NAMALWA (cell line): ENCODE data around the gene AKR7A2.
"Not testable (repeated sequence)": the region's sequence is repeated elsewhere in the genome, so short reads cannot be mapped to it uniquely, and the experiment has no call there.

Experiments used
- DNase-seq: peaks from one replicate; pipeline ENCODE4 v3.0.0-alpha.2; 2015; ENCODE audit warnings: low spot score

The AKR7A2 gene

DNA sequence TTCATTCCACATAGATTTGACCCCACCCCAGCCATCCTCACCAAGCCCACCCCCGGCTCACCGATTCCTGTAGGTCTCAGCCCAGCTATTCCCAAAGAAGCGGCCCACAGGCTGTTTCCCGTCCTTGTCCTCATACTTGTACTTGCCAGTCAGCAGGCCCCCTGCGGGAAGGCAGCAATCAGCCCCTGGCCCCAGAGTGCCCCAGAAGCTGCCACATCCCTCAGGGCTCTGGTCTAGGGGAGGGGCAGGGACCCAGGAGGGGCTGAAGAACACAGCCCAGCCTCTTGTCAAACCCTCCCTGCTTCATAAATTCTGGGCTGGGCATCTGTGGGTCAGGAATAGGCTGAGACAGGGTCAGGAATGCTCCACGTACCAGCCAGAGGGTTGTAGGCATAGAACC, 5.0 kb downstream of the AKR7A2 start:
- DNase-seq = no peak

GRCh38 chr1:19305880-19306279, 6.1 kb downstream of the AKR7A2 start:
- no peak for DNase-seq

DNA sequence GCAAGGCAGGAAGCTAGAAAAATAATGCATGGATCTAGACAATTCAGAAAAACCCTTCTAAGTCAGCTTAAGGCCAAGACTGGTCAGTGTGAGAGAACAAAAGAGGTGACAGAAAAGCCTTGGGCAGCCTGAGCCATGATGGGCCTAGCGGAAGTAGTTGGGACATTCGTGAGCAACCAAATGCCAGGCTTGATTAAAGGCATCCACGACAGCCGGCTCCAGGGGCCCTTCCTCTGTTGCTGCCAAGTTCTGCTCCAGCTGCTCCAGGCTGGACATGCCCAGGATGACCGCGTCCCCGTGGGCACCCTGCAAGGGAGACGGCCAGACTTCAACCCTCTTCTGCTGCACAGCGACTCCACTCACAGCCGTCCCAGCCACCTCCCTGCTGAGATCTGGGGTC, 7.9 kb downstream of the AKR7A2 start:
- not testable (repeated sequence) for DNase-seq

DNA sequence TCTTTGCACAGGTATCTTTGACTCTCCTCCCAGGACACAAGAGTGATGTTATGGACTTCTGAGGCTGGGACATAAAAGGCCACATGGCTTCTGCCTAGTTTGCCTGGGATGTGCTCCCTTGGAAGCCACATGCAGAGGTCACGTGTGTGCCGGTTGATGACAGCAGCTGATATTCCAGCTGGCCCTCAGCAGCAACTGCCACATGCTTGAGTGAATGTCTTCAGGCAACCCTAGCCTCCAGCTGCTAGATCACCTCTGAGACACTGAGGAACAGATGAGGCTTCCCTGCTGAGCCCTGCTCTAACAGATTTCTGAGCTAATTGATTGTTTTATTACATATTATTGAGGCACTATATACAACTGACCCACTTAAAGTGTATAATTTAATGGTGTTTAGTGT, 11.7 kb downstream of the AKR7A2 start:
- peak; percentile 28 for DNase-seq

DNA sequence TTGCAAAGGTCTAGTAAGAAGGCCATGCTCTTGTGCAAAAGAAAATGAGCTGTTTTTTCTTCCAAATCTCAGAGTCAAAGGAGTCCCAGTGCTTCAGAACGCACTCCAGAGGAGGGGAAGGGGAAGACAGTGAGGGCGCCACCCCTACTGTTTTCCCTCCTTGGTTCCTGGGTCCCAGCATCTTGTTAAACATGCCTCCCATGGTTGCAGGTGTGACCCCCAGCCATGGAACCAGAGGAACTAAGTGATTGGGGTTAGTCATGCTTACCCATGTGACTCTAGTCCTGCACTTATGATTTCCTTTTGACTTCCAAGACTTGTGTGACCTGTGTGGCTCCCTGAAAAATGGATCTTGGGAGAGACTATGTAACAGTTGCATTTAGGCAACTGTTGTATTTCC, 17.3 kb downstream of the AKR7A2 start:
- DNase-seq = peak; percentile 1

DNA sequence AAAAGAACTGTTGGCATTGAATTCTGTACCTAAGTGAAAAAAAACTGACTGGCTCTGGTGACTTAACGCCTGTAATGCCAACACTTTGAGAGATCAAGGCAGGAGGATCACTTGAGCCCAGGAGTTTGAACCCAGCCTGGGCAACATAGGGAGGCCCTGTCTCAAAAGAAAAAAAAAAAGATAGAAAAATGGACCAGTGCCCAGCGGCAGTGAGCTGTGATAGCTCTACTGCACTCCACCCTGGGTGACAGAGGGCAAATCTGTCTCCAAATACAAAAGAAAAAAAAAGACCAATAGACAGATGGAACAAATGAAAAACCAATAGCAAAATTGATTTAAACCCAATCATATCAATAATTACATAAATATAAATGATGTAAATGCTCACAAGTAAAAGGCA, 22.7 kb downstream of the AKR7A2 start:
- no peak for DNase-seq

DNA sequence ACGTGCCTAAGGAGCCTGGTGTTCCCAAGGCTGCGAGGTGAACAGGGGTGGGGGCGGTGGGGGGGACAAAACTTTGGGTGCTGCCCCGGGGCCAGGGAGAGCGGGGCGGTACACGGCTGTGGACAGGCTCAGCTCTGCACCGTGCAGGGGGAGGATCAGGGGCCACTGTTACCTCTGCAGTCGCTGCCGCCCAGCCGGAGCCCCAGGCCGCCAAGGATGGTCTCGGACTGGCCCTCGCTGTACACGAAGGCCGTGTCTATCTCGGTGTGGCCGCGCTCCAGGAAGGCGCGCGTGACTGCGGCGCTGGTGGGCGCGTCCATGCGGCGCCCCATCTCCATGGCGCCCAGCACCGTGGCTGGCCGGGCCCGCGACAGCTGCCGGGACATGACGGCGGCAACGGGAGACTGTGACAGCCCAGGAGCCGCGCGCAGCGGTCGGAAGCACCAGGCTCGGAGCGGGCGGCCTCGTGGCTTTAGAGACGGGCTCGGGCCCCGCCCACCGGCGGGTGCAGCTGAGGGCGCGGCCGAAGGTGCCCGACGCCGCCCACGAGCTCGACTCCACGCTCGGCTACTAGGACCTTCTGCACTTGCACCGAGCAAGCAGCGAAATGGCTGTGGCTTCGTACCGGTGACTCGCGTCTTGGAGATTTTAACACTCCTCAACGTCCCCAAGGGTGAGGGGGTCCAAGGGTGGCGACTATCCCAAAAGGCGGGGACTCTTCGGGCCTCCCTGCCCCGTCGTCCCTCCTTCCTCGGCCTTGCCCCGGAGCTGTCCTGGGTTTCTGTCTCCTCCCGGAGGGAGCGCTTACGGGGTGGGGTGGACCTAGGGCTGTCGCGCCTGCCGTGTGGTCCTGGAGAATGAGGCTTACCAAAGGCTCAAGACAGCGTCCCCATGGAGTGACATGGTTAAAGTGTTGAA, 23.4 kb downstream of the AKR7A2 start, which contains the start of gene AKR7A3:
Gene AKR7A3 (minus strand): TSS at position 447 of the 918 bp plus-strand sequence. CDS start 61 bp downstream, at position 386.
- peak; percentile 0 for DNase-seq

GRCh38 chr1:19287436-19288185, 24.3 kb downstream of the AKR7A2 start:
- DNase-seq = peak; percentile 0

GRCh38 chr1:19285807-19286206, 26.1 kb downstream of the AKR7A2 start:
- DNase-seq = not testable (repeated sequence)

DNA sequence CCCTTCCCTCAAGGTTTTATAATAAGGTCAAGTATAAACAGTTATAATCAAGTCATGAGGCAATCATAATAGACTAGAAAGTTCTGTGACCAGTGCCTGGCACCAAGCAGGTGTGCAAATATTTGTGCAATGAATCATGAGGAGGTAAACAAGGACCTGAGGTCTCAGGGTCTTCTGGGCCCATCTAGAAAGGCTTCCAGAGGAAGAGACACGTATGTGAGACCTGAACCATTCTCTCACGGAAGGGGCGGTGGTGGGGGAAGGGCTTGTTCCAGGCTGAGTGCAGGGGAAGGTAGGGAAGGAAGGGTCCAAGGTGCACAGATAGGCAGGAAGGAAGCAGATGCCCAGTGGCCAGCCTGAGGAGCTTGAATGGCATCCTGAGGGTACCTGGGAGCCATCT, 26.6 kb downstream of the AKR7A2 start:
- DNase-seq = not testable (repeated sequence)

GRCh38 chr1:19284881-19285280, 27.1 kb downstream of the AKR7A2 start:
- DNase-seq = no peak

GRCh38 chr1:19283891-19284290, 28.1 kb downstream of the AKR7A2 start:
- DNase-seq = no peak

DNA sequence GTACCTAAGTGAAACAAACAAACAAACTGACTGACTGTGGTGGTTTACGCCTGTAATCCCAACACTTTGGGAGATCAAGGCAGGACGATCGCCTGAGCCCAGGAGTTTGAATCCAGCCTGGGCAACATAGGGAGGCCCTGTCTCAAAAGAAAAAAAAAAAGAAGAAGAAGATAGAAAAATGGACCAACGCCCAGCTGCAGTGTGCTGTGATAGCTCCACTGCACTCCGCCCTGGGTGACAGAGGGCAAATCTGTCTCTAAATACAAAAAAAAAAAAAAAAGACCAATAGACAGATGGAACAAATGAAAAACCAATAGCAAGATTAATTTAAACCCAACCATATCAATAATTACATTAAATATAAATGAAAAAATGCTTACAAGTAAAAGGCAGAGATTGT, 37.3 kb downstream of the AKR7A2 start:
- no peak for DNase-seq

DNA sequence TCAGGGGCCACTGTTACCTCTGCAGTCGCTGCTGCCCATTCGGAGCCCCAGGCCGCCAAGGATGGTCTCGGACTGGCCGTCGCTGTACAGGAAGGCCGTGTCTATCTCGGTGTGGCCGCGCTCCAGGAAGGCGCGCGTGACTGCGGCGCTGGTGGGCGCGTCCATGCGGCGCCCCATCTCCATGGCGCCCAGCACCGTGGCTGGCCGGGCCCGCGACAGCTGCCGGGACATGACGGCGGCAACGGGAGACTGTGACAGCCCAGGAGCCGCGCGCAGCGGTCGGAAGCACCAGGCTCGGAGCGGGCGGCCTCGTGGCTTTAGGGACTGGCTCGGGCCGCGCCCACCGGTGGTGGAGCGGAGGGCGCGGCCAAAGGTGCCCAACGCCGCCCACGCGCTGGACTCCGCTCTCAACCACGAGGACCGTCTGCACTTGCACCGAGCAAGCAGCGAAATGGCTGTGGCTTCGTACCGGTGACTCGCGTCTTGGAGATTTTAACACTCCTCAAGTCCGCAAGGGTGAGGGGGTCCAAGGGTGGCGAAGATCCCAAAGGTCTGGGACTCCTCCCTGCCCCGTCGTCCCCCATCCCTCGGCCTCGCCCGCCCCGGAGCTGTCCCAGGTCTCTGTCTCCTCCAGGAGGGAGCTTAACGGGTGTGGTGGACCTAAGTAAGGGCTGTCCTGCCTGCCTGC, 38.0 kb downstream of the AKR7A2 start:
- not testable (repeated sequence) for DNase-seq

DNA sequence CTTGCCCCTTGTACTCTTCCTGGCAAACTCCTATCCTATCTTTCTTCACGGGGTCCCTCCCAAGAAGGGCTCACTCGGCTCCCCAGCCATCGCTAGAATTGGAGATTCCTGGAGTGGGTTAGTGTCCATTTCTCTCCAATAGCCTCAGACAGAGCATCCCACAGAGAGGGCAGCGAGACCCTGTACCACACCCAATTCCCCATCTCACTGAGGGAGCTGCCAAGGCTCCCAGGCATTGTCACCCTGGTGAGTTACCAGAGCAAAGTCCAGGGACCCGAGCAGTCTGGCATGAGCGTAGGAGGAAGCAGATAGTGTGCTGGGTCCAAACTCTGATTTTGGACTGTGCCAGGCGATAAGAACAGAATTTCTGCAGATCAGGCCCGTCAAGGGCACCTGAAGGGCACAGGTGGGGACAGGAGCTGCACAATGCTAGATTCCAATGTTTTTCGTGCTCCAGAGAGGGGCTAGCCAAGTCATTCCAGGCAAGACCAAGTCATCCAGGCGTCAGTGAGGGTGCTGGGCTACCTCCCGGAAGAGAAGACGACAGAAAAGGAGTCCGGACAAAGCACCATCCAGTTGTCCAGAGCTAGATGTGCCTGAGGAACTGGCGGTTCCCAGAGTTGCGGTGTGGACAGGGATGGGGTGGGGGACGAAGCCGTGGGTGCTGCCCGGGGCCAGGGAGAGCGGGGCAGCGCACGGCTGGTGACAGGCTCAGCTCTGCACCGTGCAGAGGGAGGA, 38.7 kb downstream of the AKR7A2 start:
- no peak for DNase-seq

DNA sequence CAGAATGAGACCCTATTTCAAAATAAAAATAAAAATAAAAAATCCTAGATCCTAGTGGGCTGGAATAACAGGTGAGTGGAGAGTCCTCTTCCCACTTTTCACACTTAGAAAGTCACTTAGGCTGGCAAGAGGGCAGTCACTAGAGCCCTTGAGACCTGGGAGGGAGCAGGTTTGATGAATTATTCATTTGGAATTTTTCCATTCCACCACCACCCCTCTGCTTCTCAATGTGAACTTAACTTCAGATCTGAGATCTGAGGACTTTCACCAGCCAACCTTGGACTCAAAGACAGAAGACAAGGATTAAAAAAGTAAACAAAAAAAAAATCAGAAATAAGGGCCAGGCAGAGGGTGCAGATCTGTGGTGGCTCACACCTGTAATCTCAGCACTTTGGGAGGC, 39.9 kb downstream of the AKR7A2 start:
- peak; percentile 0 for DNase-seq

DNA sequence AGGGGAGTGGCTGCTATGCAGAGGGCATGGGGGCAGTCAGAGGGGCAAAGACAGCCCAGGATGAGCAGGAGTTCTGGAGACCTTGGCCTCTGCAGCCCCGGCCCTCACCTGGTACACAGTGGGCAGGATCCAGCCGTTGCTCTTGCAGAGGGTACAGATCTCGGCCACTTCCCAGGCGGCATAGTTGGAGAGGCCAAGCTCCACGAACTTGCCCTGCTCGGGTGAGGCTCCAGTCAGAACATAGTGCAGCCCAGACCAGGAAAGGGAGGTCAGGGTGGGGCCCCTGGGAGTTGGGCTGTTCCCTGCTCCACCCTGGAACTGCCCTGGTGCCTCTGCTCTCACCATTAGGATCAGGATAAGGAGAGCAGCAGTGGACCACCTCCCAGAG, 41.6 kb downstream of the AKR7A2 start:
- DNase-seq = not testable (repeated sequence)

DNA sequence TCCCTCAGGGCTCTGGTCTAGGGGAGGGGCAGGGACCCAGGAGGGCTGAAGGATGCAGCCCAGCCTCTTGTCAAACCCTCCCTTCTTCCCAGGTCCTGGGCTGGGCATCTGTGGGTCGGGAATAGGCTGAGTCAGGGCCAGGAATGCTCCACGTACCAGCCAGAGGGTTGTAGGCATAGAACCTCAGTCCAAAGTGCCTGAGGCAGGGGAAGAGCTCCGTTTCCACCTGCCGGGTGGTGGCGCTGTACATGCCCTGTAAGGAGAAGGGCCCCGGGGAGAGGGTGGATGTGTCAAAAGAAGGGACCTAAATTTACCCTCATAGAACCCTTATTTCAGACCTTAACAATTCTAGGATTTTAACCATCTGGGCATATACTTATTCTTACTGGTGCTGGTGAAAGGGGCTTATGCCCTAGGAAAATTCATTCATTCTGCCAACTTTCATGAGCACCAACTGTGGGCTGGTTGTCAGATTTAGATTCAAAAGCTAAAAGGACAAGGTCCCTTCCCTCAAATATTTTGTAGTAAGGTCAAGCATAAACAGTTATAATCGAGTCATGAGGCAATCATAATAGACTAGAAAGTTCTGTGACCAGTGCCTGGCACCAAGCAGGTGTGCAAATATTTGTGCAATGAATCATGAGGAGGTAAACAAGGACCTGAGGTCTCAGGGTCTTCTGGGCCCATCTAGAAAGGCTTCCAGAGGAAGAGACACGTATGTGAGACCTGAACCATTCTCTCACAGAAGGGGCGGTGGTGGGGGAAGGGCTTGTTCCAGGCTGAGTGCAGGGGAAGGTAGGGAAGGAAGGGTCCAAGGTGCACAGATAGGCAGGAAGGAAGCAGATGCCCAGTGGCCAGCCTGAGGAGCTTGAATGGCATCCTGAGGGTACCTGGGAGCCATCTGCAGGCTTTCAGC, 42.3 kb downstream of the AKR7A2 start:
- DNase-seq = peak; percentile 10

DNA sequence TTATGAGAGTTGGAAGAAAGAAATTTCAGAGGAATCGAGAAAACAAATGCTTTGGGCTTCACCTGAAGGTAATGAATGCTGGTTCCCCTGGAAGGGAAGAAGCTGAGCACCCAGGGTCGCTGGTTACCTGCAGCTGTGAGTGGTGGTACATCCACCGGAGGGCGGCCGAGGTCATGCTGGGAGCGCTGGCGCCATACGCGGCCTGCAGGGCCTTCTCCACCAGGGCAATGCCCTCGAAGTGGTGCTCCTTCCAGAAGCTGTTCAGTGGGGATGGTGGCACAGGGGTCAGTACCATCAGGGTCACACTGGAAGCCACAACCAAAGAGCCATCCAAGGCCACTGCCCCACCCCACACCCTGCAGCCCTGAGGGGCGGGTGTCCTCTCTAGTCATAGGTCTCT, 43.5 kb downstream of the AKR7A2 start:
- peak; percentile 0 for DNase-seq

- DNase-seq = peak; percentile 7
Observed at GRCh38 chr1:19262744-19263143, 49.2 kb downstream of the AKR7A2 start.

- DNase-seq = peak; percentile 1
Observed at GRCh38 chr1:19262047-19262446, 49.9 kb downstream of the AKR7A2 start.
